Endothelial cell (in vitro differentiated cells): ENCODE results near the gene MUC3A. TPM values are rescaled to one million over a fixed set of nuclear protein-coding genes. Genes with fewer than 3 reads are reported as not detected.

Experiments used
- DNase-seq: peaks from one replicate; pipeline ENCODE4 v3.0.0; 2021; ENCODE audit warnings: low spot score
- H3K27ac Mint-ChIP-seq: one replicate; pipeline ENCODE4 v1.8.0; 2021; ENCODE audit warnings: mixed read lengths, inconsistent platforms; ENCODE audit not compliant: unreplicated experiment
- H3K27me3 Mint-ChIP-seq: one replicate; pipeline ENCODE4 v1.8.0; 2021; ENCODE audit warnings: mild to moderate bottlenecking, moderate library complexity, mixed read lengths, inconsistent platforms; ENCODE audit not compliant: unreplicated experiment
- H3K36me3 Mint-ChIP-seq: one replicate; pipeline ENCODE4 v1.8.0; 2021; ENCODE audit warnings: mild to moderate bottlenecking, low read depth, mixed read lengths, inconsistent platforms; ENCODE audit not compliant: unreplicated experiment
- H3K4me1 Mint-ChIP-seq: one replicate; pipeline ENCODE4 v1.8.0; 2021; ENCODE audit warnings: mild to moderate bottlenecking, mixed read lengths, inconsistent platforms; ENCODE audit not compliant: unreplicated experiment
- H3K4me3 Mint-ChIP-seq: one replicate; pipeline ENCODE4 v1.8.0; 2021; ENCODE audit warnings: mild to moderate bottlenecking, mixed read lengths, inconsistent platforms; ENCODE audit not compliant: unreplicated experiment
- H3K9me3 Mint-ChIP-seq: one replicate; pipeline ENCODE4 v1.8.0; 2021; ENCODE audit warnings: mixed read lengths, inconsistent platforms; ENCODE audit not compliant: unreplicated experiment
- CTCF ChIP-seq: fragments of 200-600 bp; sonication (generic); IDR thresholded peaks from one replicate; pipeline ENCODE4 v1.5.0; 2021; ENCODE audit warnings: antibody characterized with exemption; ENCODE audit not compliant: unreplicated experiment
- total RNA-seq: library from RNA; stranded (reverse); fragmentation: NEBNext Ultra II Directional; extraction: Animal tissue kit (Norgen Biotek cat#: 25700); gene quantifications from one replicate; pipeline ENCODE4 v1.2.1, GENCODE V29; 2021; ENCODE audit not compliant: unreplicated experiment

MUC3A gene
- total RNA-seq, 1 donor from 2014 or later = 3.4 TPM

GRCh38 chr7:100967292-100967863 lies 18.0 kb downstream of the MUC3A start:
- Mint-ChIP-seq H3K27me3 (peaks cover 33% of the 10 kb centered on the region), H3K27ac (no peak overlapping the region), H3K36me3 (peaks cover 5% of the 10 kb centered on the region), H3K4me3 (peak overlapping the region; percentile 23), H3K9me3 (no peaks in the 10 kb centered on the region), H3K4me1 (peaks cover 15% of the 10 kb centered on the region)
- no peak for DNase-seq
- TF ChIP-seq CTCF = no peak

GRCh38 chr7:100968031-100968430 lies 18.7 kb downstream of the MUC3A start:
- no peak for TF ChIP-seq CTCF
- Mint-ChIP-seq H3K27me3 (peaks cover 30% of the 10 kb centered on the region), H3K9me3 (no peaks in the 10 kb centered on the region), H3K36me3 (peaks cover 5% of the 10 kb centered on the region), H3K4me1 (peaks cover 15% of the 10 kb centered on the region), H3K27ac (no peak overlapping the region), H3K4me3 (no peak overlapping the region)
- DNase-seq = no peak

GRCh38 chr7:100968650-100969049 lies 19.3 kb downstream of the MUC3A start:
- no peak for DNase-seq
- H3K27ac Mint-ChIP-seq = no peak overlapping the region
- H3K4me3 Mint-ChIP-seq = no peak overlapping the region
- peaks cover 30% of the 10 kb centered on the region for H3K27me3 Mint-ChIP-seq
- H3K9me3 Mint-ChIP-seq = no peaks in the 10 kb centered on the region
- peaks cover 5% of the 10 kb centered on the region for H3K36me3 Mint-ChIP-seq
- H3K4me1 Mint-ChIP-seq = peaks cover 15% of the 10 kb centered on the region
- no peak for TF ChIP-seq CTCF

GRCh38 chr7:100969066-100969615 lies 19.8 kb downstream of the MUC3A start, which contains the start of gene MUC12:
Gene MUC12 (plus strand): TSS chr7:100969565. CDS start chr7:100969623, 58 bp downstream.
- Mint-ChIP-seq H3K27me3 (peaks cover 26% of the 10 kb centered on the region), H3K27ac (no peak within 1 kb of the TSS), H3K36me3 (peaks cover 5% of the 10 kb centered on the region), H3K4me1 (peaks cover 13% of the 10 kb centered on the region), H3K9me3 (no peaks in the 10 kb centered on the region), H3K4me3 (no peak within 1 kb of the TSS)
- no peak for DNase-seq
- no peak for TF ChIP-seq CTCF

GRCh38 chr7:100971111-100972001 lies 22.0 kb downstream of the MUC3A start:
- peaks cover 5% of the 10 kb centered on the region for H3K36me3 Mint-ChIP-seq

More at GRCh38 chr7:100971111-100972001, 22.0 kb downstream of the MUC3A start:
- Mint-ChIP-seq H3K4me1 (peaks cover 9% of the 10 kb centered on the region), H3K4me3 (no peak overlapping the region), H3K27ac (no peak overlapping the region), H3K27me3 (peaks cover 19% of the 10 kb centered on the region), H3K9me3 (no peaks in the 10 kb centered on the region)
- no peak for TF ChIP-seq CTCF
- no peak for DNase-seq
